ENCODE results near the gene C11orf42. TPM values are rescaled to one million over a fixed set of nuclear protein-coding genes. Genes with fewer than 3 reads are reported as not detected.
"Not testable (repeated sequence)": the region's sequence is repeated elsewhere in the genome, so short reads cannot be mapped to it uniquely, and the experiment has no call there.

Gene C11orf42
- total RNA-seq, 2 donors from 2014 or later = not detected

DNA sequence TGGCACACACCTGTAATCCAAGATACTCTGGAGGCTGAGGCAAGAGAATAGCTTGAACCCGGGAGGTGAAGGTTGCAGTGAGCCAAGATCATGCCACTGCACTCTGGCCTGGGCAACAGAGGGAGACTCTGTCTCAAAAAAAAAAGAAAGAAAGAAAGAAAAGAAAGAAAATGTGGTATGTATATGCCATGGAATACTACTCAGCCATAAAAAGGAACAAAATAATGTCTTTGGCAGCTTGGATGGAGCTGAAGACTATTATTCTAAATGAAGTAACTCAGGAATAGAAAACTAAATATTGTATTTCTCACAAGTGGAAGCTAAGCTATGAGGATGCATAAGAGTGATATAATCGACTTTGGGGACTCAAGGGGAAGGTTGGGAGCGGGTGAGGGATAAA is 43.5 kb downstream of the C11orf42 start:
- H3K4me1 Mint-ChIP-seq (ENCODE audit: low read depth); H3K27ac Mint-ChIP-seq; DNase-seq; H3K36me3 Mint-ChIP-seq (ENCODE audit: insufficient read depth in 2 of 2); ATAC-seq (replicated peaks in 1 of 2); H3K4me3 Mint-ChIP-seq; H3K9me3 Mint-ChIP-seq: not testable (repeated sequence)
- H3K27me3 Mint-ChIP-seq (ENCODE audit: low read depth) = peaks cover 27% of the 10 kb centered on the region

GRCh38 chr11:6249770-6250555 is 44.6 kb downstream of the C11orf42 start:
- H3K36me3 Mint-ChIP-seq (ENCODE audit: insufficient read depth in 2 of 2) = no peaks in the 10 kb centered on the region
- DNase-seq (no peak), ATAC-seq (replicated peaks in 1 of 2) (no peak)
- no peak overlapping the region for H3K27ac Mint-ChIP-seq
- H3K4me1 Mint-ChIP-seq (ENCODE audit: low read depth) = no peaks in the 10 kb centered on the region
- no peaks in the 10 kb centered on the region for H3K9me3 Mint-ChIP-seq
- H3K4me3 Mint-ChIP-seq = no peak overlapping the region
- peaks cover 19% of the 10 kb centered on the region for H3K27me3 Mint-ChIP-seq (ENCODE audit: low read depth)

DNA sequence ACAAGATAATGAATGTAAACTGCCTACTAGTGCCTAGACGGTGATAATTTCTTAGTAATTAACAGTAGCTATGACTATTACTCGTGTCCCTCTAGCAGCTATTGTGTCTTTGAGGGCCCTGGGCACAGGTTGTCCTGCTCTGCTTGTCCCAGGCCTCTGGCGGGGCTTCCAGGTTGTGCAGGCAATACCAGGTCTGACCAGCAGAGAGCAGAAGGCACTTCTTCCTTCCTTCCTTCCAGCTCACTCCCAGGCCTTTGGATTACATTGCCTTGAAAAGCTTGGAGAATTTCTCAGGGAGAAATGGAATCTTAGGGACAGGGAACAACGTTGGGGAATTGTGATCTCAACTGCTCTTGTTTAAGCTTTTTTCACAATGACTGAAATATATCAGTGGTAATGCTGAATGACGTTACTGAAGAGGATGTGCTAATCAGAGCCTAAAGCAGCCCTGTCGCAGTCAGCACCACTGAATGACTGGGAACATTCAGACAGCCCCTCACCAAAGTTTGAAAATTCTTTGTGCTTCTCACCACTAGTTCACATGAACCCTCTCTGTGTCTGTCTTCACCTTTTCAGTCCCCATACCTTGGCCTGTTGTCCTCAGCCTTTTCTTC is 45.9 kb downstream of the C11orf42 start:
- Mint-ChIP-seq H3K27ac (no peak overlapping the region), H3K27me3 (ENCODE audit: low read depth) (peaks cover 9% of the 10 kb centered on the region), H3K9me3 (no peaks in the 10 kb centered on the region), H3K4me1 (ENCODE audit: low read depth) (no peaks in the 10 kb centered on the region), H3K36me3 (ENCODE audit: insufficient read depth in 2 of 2) (no peaks in the 10 kb centered on the region), H3K4me3 (no peak overlapping the region)
- peak; percentile 60 to 68 for DNase-seq
- peak; percentile 61 to 70 for ATAC-seq (replicated peaks in 1 of 2)

DNA sequence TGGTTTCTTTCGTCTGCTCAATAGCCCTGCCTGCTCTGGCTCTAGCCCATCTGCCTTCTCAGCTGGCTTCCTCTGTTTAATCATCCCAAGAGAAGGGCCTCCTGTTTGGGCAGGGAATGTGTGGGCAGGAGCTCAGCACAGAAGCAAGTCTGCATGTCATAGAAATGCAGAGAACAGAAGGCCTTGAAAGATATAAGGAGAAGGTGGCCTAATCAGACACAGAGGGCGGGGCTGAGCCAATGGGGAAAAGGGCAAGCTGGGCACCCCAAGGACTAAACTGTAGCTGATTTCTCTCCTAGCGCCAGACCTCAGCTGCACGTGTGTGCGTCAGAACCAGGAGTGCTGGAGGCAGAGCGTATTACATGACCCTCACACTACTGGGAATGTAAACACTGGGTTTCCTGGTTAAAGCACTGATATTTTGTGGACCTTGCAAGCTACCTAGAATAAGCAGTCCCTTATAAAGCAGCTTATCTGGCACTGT is 46.7 kb downstream of the C11orf42 start:
- ATAC-seq (replicated peaks in 1 of 2) (no peak), DNase-seq (no peak)
- H3K27ac Mint-ChIP-seq = no peak overlapping the region
- no peaks in the 10 kb centered on the region for H3K9me3 Mint-ChIP-seq
- no peak overlapping the region for H3K4me3 Mint-ChIP-seq
- H3K27me3 Mint-ChIP-seq (ENCODE audit: low read depth) = peaks cover 9% of the 10 kb centered on the region
- no peaks in the 10 kb centered on the region for H3K36me3 Mint-ChIP-seq (ENCODE audit: insufficient read depth in 2 of 2)
- no peaks in the 10 kb centered on the region for H3K4me1 Mint-ChIP-seq (ENCODE audit: low read depth)

DNA sequence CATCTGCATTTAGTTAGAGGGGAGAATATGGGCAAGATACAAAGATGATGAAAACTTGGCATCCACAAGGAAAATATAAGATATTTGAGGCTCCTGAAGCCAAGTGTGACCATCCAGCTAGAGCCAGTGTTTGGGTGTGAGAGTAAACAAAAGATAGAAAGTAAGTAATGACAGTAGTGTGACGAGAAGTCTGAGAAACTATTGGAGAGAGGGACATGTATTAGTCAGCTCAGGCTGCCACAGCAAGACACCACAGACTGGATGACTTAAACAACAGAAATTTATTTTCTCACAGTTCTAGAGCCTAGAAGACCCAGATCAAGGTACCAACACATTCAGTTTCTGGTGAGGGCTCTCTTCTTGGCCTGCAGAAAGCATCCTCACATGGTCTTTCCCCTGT is 47.8 kb downstream of the C11orf42 start:
- peak; percentile 80 to 89 for ATAC-seq (replicated peaks in 1 of 2)

DNA sequence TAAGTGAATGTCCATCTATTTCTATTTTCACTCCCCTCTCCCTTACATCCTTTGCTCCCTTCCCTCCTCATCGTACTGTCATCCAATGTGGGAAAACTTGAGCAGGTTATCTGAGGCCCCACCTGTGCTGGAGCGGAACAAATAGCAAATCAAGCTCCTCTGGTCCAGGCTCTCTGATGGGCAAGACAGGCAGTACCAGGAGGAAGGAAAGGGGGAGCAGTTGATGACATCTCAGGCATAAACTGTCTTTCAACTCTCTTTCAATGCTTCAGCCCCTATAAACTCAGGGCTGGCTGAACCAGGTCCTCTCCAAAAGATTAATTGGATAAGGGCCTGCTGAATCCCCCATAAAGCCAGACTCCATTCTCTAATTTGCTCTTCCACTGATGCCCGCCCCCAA is 52.8 kb downstream of the C11orf42 start:
- Mint-ChIP-seq H3K4me3 (peak overlapping the region in 1 of 2 donors; percentile 17), H3K9me3 (no peaks in the 10 kb centered on the region), H3K4me1 (ENCODE audit: low read depth) (no peaks in the 10 kb centered on the region), H3K36me3 (ENCODE audit: insufficient read depth in 2 of 2) (no peaks in the 10 kb centered on the region), H3K27me3 (ENCODE audit: low read depth) (peaks cover 15% of the 10 kb centered on the region), H3K27ac (no peak overlapping the region)
- ATAC-seq (replicated peaks in 1 of 2) (no peak), DNase-seq (no peak)

More for the DNA sequence above, 47.8 kb downstream of the C11orf42 start:
- no peak for DNase-seq
- Mint-ChIP-seq H3K36me3 (ENCODE audit: insufficient read depth in 2 of 2) (no peaks in the 10 kb centered on the region), H3K4me1 (ENCODE audit: low read depth) (no peaks in the 10 kb centered on the region), H3K27ac (no peak overlapping the region), H3K27me3 (ENCODE audit: low read depth) (peaks cover 11% of the 10 kb centered on the region), H3K9me3 (no peaks in the 10 kb centered on the region), H3K4me3 (no peak overlapping the region)

DNA sequence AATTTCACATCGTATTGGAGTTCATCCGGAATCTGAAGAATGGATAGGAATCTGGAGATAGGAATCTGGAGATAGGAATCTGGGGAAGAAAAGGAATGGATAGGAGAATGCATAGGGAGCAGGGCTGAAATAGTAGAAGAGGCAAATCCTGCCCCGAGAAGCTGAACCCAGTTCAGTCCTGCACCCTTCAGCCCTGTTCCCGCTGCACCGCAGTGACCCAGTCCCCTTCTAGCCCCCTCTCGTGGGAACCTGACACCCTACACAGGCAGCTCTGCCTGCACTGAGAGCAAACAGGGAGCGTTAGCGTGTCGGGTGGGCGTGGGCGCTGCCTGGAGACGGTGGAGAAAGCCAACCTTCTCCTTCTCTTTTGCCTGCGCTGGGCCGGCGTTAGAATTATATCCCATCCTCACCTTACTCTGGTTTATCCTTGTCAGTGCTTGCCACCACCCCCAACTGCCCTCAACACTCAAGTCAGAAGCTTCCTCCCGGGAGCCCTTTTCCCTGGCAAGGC is 53.3 kb downstream of the C11orf42 start:
- Mint-ChIP-seq H3K4me1 (ENCODE audit: low read depth) (no peaks in the 10 kb centered on the region), H3K36me3 (ENCODE audit: insufficient read depth in 2 of 2) (no peaks in the 10 kb centered on the region), H3K9me3 (no peaks in the 10 kb centered on the region), H3K4me3 (peak overlapping the region; percentile 17 to 74), H3K27me3 (ENCODE audit: low read depth) (peaks cover 15% of the 10 kb centered on the region), H3K27ac (no peak overlapping the region)
- ATAC-seq (replicated peaks in 1 of 2) = peak in 1 of 2 donors; percentile 22
- no peak for DNase-seq

- no peaks in the 10 kb centered on the region for H3K9me3 Mint-ChIP-seq
- H3K27me3 Mint-ChIP-seq (ENCODE audit: low read depth) = peaks cover 19% of the 10 kb centered on the region
- ATAC-seq (replicated peaks in 1 of 2) (no peak), DNase-seq (no peak)
- H3K4me3 Mint-ChIP-seq = no peak overlapping the region
- no peaks in the 10 kb centered on the region for H3K36me3 Mint-ChIP-seq (ENCODE audit: insufficient read depth in 2 of 2)
- no peak overlapping the region for H3K27ac Mint-ChIP-seq
- H3K4me1 Mint-ChIP-seq (ENCODE audit: low read depth) = no peaks in the 10 kb centered on the region
Measured at GRCh38 chr11:6260207-6260726, 54.9 kb downstream of the C11orf42 start.

Other genes with a start within 250 kb of the C11orf42 start
- gene OR56A5, start 237.1 kb upstream of the C11orf42 start, total RNA-seq = not detected
- not detected for gene OR52L1, start 218.6 kb upstream of the C11orf42 start, total RNA-seq
- not detected for gene OR56A4, start 198.6 kb upstream of the C11orf42 start, total RNA-seq
- not detected for gene OR56A1, start 174.8 kb upstream of the C11orf42 start, total RNA-seq
- not detected for gene OR56B4, start 97.9 kb upstream of the C11orf42 start, total RNA-seq
- not detected for gene OR52B2, start 35.2 kb upstream of the C11orf42 start, total RNA-seq
- not detected for gene OR52W1, start 6.3 kb upstream of the C11orf42 start, total RNA-seq
- gene FHIP1B, start 29.1 kb downstream of the C11orf42 start, total RNA-seq = 10 to 100 TPM; 22.8 to 26.8 TPM
- gene CNGA4, start 33.5 kb downstream of the C11orf42 start, total RNA-seq = under 1 TPM; 0.29 to 0.46 TPM
- not detected for gene CCKBR, start 54.3 kb downstream of the C11orf42 start, total RNA-seq
- 10 to 100 TPM; 12.0 to 15.1 TPM for gene CAVIN3, start 114.9 kb downstream of the C11orf42 start, total RNA-seq
- 10 to 100 TPM; 21.7 to 25.9 TPM for gene SMPD1, start 184.9 kb downstream of the C11orf42 start, total RNA-seq
- gene APBB1, start 213.5 kb downstream of the C11orf42 start, total RNA-seq = 10 to 100 TPM; 42.0 to 63.8 TPM
- 1 to 10 TPM; 1.2 to 1.6 TPM for gene HPX, start 235.4 kb downstream of the C11orf42 start, total RNA-seq